ENCODE measurements around the gene TRIM25.
A peak's percentile ranks its signal among the peaks of the same experiment; 100 is the strongest.
"Not testable (repeated sequence)": the region's sequence is repeated elsewhere in the genome, so short reads cannot be mapped to it uniquely, and the experiment has no call there.

TRIM25 gene, protein sequence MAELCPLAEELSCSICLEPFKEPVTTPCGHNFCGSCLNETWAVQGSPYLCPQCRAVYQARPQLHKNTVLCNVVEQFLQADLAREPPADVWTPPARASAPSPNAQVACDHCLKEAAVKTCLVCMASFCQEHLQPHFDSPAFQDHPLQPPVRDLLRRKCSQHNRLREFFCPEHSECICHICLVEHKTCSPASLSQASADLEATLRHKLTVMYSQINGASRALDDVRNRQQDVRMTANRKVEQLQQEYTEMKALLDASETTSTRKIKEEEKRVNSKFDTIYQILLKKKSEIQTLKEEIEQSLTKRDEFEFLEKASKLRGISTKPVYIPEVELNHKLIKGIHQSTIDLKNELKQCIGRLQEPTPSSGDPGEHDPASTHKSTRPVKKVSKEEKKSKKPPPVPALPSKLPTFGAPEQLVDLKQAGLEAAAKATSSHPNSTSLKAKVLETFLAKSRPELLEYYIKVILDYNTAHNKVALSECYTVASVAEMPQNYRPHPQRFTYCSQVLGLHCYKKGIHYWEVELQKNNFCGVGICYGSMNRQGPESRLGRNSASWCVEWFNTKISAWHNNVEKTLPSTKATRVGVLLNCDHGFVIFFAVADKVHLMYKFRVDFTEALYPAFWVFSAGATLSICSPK

DNA sequence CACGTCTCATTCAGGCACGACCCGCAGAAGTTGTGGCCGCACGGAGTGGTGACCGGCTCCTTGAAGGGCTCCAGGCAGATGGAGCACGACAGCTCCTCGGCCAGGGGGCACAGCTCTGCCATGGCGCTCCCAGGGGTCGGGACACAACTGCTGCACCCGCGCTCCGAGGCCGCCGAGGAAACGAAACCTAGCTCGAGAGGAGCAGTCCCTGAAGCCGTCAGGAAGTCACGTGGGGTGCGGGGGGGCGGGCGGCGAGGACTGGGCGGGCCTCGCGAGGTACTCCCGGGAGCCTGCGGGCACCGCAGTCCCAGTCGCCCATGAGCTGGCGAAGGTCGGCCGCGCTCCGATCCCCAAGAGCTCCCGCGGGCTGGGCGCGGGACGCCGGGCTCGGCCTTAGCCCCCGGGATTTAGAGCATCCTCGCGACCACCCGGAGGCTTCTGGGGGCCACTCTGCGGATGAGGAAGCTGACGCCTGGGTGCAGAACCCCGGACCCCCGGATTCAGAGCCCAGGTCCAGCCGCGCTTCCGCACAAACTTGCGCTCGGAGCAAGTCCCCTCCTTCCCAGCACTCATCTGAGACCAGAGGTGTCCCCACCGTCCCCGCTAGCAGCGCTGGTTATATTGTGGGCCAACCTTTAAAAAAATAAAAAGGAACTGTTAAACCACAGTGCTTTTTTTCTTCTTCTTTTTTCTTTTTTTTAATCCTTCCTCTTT is at the start of gene TRIM25:
TSS of gene TRIM25 (minus strand) at position 183 of the 714 bp plus-strand sequence. CDS start at position 122, 61 bp downstream.
- peak; percentile 85 for DNase-seq

DNA sequence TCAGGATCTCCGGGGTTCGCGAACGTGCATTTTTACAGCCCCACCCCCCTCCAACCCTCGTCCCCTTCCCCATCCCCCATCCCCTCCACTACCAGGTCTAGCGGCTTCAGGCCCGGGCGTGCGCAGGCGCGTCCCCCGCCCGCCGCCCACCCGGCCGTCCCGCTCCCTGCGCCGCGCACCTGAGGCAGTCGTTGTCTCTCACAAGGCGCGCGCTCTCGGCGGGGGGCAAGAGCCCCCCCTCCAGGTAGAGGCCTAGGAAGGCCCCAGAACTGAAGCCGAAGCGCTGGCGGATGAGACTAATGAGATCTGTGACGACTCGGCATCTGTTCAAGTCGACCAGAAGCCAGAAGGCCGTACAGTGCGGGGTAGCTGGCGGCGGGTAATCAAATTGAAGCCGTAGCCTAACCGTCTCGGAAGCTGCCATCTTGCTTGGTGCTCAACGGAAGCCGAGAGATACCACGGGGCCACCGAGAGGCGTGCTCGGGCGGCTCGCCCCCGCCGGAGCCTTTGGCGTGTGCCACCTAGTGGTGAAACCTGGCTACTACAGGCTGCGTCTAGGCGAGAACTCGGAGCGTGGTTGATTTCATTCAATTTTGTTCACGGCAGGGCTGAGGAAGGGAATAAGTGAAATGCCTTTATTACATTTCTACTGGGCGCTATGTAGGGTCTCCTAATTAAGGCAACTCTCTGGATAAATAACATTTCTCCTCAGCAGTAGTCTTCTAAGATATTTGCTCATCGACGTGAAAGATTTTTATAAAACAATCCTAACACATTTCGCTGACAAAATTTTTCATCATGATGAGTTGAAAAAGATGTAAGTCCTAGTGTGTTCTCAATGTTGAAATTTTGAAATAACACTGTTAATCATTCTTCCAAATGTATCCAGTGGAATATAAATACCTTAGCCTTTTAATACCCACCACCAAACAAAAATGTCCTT is 47.0 kb upstream of the TRIM25 start, which contains the start of gene COIL:
TSS of gene COIL (minus strand) at position 455 of the 943 bp plus-strand sequence. CDS start at position 424, 31 bp downstream.
- peak; percentile 96 for DNase-seq

DNA sequence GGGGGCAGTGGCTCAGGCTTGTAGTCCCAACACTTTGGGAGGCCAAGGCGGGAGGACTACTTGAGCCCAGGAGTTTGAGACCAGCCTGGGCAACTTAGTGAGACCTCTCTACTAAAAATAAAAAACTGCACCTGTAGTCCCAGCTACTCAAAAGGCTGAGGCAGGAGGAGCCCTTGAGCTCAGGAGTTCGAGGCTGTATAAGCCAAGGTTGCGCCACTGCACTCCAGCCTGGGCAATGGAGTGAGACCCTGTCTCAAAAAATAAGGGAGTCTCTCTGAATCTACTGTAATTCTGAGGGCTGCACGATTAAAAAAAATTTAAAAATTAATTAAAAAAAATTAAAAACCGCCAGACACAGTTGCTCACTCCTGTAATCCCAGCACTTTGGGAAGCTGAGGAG is 43.1 kb upstream of the TRIM25 start:
- no peak for DNase-seq

DNA sequence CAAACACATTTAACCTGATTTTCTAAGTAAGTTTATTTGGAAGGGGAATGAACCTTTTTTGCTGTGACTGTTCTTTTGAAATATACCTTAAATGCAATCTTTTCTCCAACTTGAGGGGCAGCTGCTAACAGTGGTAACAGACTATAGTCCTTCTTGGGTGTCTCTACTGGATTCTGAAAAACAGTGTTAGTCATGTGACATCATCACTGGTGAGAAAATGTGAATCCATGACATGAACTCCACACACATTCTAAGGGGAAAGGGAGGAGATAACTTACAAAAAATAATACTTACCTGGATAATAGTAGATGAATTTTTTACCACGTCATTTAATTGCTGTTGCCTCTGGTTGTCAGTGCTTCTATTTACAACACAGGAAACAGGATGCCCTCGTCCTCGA is 35.7 kb upstream of the TRIM25 start:
- no peak for DNase-seq

DNA sequence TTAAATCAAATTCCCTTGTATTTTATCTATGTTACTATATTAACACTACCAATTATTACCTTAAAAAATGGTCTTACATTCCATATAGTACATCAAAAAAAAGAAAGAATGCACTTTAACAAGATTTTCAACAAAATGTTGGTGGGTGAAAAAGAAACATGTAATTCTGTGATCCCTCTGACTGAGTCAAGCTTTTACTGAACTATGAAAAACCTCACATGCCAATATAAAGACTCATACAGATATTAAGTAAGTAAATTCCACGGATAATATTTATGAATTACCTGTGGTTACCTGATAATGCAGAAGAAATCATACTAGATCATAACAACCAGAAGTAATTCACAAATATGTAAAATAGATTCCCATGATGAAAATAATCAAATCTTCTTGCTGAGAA is 34.6 kb upstream of the TRIM25 start:
- no peak for DNase-seq

DNA sequence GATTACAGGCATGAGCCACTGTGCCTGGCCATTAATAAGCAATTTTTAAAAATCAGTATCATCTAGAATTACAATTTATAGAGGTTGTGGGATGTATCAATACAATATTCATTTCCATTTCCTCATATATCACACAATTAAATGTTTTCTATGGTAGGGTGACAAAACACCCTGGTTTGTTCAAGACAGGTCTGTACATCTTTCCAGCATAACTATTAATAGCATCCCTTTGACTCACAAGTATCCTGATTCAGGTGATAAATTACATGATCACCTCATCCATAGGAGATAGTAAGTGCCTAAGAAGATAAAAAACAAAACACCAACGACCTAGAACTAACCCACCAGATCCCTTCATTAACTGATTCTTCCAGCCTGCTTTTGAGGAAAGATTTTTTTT is 33.9 kb upstream of the TRIM25 start:
- no peak for DNase-seq

DNA sequence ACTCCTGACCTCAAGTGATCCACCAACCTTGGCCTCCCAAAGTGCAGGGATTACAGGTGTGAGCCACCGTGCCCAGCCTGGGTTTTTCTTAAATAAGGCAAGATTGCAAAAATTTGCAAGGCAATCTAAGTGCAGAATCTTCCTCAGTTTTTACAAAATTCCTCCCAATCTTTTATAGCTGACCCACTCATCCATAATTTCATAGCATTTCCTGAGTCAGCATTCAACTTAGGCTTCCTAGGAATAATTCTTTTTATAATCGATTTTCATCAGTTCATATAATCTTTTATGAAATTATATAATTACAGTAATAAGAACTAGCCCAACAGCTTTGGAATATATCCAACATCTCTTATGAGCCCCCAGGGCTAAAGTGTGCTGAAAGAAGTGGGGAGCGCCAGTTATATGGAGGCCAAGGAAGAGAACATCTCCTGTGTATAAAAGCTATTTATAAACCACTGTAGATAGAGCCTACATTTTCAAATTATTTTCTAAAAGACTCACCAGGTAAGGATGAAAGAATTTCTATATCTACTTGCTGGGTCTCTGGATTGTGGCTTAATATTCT is 32.2 kb upstream of the TRIM25 start:
- no peak for DNase-seq

DNA sequence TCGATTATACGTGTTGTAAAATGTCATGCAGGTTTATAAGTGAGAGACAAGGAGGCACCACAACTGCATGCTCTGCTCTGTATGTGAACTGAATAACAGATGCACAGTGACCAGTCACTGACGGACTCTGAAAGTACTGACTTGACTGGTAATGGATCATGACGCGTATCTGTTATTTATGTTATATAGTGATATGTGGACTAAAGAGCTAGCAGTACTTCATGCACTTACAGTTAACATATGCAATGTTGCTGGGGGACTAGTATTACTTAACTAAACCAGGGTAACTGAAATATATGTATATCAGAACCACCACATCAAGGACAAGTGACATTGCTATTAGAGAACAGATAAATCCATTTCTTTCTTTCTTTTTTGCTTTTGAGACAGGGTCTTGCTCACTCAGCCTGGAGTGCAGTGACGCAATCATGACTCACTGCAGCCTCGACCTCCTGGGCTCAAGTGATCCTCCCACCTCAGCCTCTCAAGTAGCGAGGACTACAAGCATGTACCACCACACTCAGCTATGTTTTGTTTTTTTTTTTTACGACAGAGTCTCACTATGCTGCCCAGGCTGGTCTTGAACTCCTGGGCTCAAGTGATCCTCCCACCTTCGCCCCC is 29.8 kb upstream of the TRIM25 start:
- DNase-seq: no peak

DNA sequence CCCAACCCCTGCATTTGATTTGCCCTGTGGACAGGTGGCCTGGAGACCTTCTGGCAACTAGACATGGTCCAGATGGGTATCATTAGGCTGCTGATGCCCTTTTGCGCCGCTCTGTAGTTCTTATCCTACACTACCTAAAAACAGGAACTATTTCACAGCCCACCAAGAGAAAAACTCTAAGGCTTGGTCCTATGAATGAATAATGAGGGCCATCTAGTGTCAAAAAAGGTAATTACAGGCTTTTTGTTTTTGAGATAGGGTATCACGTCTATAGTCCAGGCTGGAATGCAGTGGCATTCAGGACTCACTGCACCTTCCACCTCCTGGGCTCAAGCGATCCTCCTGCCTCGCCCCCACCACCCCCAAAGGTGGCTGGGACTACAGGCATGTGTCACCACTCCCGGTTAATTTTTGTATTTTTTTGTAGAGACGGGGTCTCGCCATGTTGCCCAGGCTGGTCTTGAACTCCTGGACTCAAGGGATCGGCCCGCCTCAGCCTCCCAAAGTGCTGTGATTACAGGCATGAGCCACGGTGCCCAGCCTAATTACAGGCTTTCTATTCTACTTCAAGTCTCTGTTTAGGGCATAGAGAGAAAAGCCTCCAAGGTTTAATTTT is 26.1 kb upstream of the TRIM25 start:
- no peak for DNase-seq

DNA sequence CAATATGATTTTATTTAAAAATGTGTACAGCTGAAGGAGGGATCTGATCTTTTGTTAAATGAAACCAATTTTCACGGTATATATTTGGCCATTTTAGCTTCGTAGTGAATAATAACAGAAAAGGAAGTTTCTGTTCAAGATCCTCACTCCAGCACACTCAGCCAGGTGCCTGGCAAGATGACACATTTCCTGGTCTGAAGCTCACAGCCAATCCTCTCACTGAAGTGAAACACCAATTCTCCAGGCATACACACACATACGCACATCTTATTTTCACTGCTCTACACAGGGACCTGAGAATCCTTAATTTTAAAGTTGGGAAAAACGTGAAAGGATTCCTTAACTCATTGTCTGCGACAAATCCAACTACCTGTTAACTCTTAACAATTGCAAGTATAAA is 24.4 kb upstream of the TRIM25 start:
- not testable (repeated sequence) for DNase-seq

DNA sequence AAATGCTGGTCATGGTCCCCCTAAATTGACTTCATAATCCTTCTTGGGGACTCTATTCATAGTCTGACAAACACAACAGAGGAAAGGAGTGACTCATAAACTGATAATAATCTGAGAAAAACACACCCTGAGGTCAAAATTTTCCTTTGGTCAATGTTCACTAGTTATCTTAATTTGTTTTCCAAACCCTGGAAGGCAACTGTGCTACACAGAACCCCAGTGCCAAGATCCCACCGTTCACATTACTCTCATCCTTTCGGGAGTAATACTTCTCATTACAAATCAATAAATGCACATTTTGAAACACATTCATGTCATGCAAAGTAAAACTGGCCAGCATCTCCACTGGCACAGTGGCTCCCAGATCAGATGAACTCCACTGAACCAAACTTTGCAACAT is 23.8 kb upstream of the TRIM25 start:
- DNase-seq: no peak

DNA sequence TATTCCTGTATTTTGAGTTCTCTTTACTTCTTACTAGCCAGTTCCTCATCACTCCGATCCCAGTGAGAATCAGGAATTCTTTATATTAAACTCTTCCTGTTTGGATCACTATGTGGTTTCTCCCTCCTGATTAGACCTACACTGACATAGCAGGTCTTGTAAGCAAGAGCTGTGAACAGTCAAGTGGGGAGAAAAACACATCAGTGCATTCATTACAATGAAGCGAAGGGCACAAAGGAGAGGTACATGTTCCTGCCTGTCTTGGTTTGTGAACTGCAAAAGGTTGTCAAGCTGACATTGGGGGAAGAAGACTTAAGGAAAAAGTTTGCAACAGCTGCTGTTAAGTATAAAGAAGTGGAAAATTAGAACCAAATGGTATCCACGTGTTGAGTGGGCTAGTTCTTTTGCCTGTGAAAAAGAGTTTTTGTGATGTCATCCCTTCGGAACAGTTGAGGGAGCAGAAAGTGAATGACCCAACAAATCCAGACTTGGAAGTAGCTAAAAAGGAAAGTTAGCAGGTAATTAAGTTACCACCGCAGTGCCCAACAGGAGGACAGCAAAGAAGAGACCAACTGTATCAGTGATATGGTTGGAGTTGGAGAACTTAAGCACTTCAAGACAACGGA is 23.0 kb upstream of the TRIM25 start:
- DNase-seq: no peak

DNA sequence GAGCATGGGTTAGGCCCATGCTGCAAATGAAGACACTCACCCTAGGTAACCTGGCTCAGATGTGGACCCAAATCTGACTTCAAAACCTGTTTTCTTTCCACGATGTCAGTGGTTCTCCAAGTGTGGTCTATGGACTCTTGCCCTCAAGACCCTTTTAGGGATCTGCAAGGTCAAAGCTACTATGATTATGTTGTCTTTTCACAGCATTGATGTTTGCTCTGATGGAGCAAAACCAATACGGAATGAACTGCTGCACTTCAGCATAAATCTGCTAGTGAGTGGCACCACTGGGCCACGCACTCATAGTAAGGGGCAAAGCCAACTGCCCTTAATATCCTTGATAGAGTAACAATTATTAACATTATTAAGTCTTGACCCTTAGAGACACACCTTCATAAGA is 21.6 kb upstream of the TRIM25 start:
- DNase-seq: no peak

DNA sequence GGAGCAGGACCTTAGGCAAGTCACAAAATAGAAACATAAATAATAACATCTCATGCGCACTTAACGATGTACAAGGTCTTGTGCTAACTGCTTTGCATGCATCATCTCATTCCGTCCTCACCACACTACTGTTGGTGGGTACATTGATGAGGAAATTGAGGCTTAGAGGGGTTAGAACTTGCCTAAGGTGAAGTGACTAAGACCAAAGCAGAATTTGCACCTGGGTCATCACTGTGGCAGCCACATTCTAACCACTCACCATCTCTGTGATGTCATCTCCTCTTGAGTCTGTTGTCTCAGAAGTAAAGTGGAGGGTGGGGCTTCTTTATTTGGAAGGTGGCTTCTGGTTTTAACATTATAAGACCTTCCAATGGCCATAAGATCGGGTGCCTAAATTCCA is 20.4 kb upstream of the TRIM25 start:
- DNase-seq: no peak

DNA sequence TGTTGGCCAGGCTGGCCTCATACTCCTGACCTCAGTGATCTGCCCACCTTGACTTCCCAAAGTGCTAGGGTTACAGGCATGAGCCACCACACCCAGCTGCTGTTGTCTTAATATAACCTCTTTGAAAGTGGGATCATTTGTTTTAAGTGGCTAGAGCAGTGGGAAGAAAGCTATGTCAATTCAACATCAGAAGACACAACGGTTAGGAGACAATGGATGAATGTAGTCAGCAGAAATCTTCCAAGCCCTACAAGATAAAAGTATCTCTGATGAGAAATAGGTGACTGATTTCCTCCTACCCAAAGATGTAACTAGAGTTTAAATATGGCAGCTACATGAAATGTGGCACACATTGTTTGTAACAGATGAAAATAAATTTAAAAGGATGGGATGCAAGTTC is 20.0 kb upstream of the TRIM25 start:
- DNase-seq: no peak

DNA sequence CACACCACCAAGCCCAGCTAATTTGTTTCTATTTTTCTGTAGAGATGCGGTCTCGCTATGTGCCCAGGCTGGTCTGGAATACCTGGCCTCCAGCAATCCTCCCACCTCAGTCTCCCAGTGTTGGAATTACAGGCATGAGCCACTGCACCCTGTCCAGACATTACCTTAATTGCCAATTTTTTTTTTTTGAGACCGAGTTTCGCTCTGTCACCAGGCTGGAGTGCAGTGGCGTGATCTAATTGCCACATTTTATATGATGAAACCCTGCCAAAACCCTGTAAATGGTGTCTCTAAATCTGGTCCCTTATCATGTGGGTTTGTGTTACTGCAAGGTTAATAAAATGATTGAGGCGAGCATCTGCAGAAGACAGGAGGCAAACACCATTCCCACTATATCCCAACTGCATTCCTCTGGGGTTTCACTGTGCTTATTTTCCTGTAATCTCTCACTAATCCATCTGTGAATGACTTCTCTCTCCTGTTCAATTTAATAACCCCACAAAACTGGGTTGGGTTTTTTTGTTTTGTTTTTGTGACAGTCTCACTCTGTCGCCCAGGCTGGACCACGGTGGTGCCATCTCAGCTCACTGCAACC is 19.4 kb upstream of the TRIM25 start:
- DNase-seq: no peak

DNA sequence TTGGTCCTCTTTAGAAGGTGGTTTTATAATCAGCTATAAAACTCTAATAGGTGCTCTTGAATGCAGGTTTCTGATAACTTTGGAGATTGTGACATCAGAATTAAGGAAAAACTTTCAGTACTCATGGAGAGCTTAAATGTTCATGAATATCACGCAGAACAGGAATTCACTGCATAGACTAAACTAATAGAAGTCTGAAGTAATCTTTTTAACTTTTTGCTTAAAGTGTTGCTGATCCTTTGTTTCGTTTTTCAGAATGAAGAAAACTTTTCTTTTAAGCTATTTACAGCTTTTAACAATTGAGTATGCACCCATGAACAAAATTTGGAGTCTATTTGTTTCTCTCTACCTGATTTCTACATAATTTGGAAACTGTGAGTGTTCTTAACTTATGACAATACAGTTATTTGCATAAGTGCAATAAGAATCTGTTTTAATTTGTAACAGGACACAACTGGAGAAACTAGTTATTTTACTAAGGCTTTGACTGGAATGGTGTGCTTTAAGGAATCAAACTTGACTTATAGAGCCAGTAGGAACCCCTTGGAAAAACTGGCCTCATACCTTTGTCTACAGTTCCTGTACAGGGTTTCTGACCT is 17.0 kb upstream of the TRIM25 start:
- DNase-seq: no peak

DNA sequence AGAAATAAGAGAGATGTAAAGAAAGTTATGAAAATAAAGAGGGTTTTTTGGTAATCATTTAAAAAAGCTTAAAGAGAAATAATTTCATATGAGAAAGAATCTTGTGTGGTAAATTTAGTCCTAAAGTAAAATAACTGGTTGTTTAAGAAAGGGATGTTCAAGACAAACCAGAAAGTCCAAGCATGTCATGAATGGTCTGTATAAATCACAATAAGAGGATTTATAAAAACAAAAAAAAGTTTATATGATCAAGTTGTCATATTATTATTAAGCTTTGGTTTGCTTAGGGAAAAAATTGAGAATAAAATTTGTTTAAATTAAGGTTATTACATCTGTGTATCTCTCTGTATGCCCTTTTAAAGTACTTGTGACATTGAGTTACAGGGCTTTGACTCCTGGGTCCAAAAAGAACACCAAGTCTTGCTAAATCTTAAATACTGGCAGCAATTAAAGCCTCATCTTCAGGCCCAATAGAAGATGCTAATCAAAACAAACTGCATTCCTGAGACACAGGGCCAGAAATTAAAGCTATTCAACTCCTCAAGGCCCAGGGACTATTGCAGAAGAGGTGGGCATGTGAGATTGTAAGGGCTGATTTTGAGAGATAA is 15.6 kb upstream of the TRIM25 start:
- DNase-seq: no peak

DNA sequence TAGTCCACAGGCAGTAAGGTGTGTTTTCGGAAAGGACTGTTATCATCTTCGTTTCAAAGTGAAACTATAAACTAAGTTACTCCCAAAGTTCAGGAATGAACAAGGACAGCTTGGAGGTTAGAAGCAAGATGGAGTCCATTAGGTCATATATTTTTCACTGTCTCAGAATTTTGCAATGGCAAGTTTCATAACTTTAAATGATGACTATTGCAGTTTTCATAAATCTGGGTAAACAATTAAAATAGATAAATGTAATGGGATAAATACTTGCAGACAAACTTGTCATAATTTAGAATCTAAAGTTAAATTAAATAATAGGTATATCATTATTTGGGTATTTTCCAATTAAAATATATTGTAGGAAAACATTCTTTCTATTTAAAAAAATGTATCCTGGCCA is 14.7 kb upstream of the TRIM25 start:
- DNase-seq: no peak

DNA sequence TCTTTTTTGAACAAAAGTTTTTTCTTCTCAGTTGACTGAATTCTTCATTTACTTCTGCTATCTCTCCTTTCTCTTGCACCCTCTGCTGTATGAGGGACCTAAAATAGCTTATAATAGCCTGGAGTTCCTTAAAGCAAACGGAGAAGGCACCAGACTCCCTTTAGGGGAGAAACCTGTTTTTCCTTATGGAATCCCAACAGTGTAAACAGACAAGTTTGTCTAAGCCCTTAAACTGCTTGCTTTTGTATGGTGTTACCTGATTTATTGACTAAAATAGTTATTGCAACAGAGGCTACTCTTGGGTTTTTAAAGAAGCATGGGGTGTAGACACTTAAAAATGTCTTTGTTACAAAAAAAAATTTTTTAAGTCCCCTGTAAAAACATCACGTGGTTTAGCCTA is 12.9 kb upstream of the TRIM25 start:
- DNase-seq: no peak

Data from activated T-cell treated with anti-CD3 and anti-CD28 coated beads for 4 hours (primary cell).